Body of pancreas (tissue), 4 donors: Measurements from ENCODE around the gene FLAD1. TPM values are rescaled to one million over a fixed set of nuclear protein-coding genes. Genes with fewer than 3 reads are reported as not detected.

Source experiments
- ATAC-seq: fragments of 150-250 bp; one replicate; pipeline ENCODE4 v1.9.1; 2016
- DNase-seq, 4 donors: peaks; one replicate each; pipeline ENCODE4 v3.0.0-alpha.2; 2019
- H3K27ac ChIP-seq, 4 donors: fragments of 200-600 bp; sonication (generic); 1 replicate in 3 of 4; 2 replicates in 1 of 4; pipeline versions ENCODE4 v1.5.1 to v1.6.1; 2016 to 2019; ENCODE audit warnings: mild to moderate bottlenecking in 1 of 4, mixed read lengths in 1 of 4, moderate library complexity in 1 of 4
- H3K27me3 ChIP-seq, 2 donors: fragments of 200-600 bp; sonication (generic); one replicate each; pipeline ENCODE4 v1.6.0; 2016; ENCODE audit warnings: mild to moderate bottlenecking in 1 of 2
- H3K36me3 ChIP-seq, 2 donors: fragments of 200-600 bp; sonication (generic); replicated peaks in 1 of 2; 2 replicates each; pipeline ENCODE4 v1.5.1; 2016; ENCODE audit warnings: low read depth in 2 of 2; ENCODE audit not compliant: insufficient read depth in 1 of 2
- H3K4me1 ChIP-seq: fragments of 200-600 bp; sonication (generic); one replicate; pipeline ENCODE4 v1.6.0; 2016
- H3K4me3 ChIP-seq, 2 donors: fragments of 200-600 bp; sonication (generic); 1 replicate in 1 of 2; 2 replicates in 1 of 2; pipeline ENCODE4 v1.5.1; 2016 to 2019
- H3K9me3 ChIP-seq, 3 donors: fragments of 200-600 bp; sonication (generic); 1 replicate in 2 of 3; 2 replicates in 1 of 3; pipeline ENCODE4 v1.5.1; 2016
- CTCF ChIP-seq, 7 experiments: fragments of 450-650 bp in 4 of 7; fragments of 200-600 bp in 3 of 7; sonication (generic) in 3 of 7; IDR thresholded peaks; one replicate each; pipeline ENCODE4 v1.5.1; 2016 to 2019; ENCODE audit warnings: antibody characterized with exemption in 7 of 7
- POLR2A ChIP-seq, 3 donors: fragments of 450-650 bp; IDR thresholded peaks; one replicate each; pipeline ENCODE4 v1.6.1; 2016; ENCODE audit warnings: antibody characterized with exemption in 3 of 3, mild to moderate bottlenecking in 2 of 3
- WGBS, 2 donors: methylation state at CpG; one replicate each; pipeline ENCODE4 v1.1.5; 2017; 5-methylcytosine and 5-hydroxymethylcytosine counted together
- intact Hi-C: fragments of 100-400 bp; cut with DNase I; formaldehyde crosslinking; loops from one replicate; pipeline ENCODE4 v1.15.1; 2023
- total RNA-seq, 2 donors: library from RNA; depleted of rRNA; stranded (reverse); fragments of >200 nt; gene quantifications; one replicate each; pipeline ENCODE4 v1.1.0, GENCODE V29; 2016

The FLAD1 gene
- total RNA-seq, 2 donors from 2014 or later, result 10.1 to 51.4 TPM

DNA sequence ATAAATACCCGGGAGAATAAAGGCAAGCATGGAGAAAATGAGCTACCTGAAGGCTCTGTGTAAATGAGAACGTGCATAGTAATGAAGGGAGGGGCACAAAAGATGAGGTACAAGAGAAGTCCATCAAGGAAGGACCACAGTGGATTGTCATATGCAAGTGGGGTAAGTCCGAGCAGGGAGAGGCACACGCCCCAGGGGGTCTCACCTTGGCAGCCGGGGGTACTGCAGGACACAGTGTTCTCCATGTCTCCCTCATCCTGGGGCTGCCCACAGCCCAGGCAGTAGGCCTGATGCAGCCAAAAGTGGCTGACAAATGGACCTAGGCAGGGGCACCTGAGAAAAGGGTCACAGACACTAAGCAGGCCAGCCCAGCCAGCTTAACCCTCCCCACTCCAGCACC, 40.5 kb downstream of the FLAD1 start:
- ATAC-seq, result no peak
- DNase-seq, result no peak
- TF ChIP-seq CTCF (IDR thresholded peaks at IDR 0.05) (no peak), POLR2A (IDR thresholded peaks at IDR 0.05) (no peak)
- no peaks in the 10 kb centered on the region for H3K9me3 ChIP-seq
- intact Hi-C loops, result no loop called here
- no peak overlapping the region for H3K27ac ChIP-seq
- no peaks in the 10 kb centered on the region for H3K27me3 ChIP-seq
- H3K36me3 ChIP-seq, result no peaks in the 10 kb centered on the region
- H3K4me1 ChIP-seq, result peaks cover 17% of the 10 kb centered on the region
- H3K4me3 ChIP-seq, result no peak overlapping the region
- WGBS, 2 donors, result 74 to 76% methylated on average over 5 of the region's 5 CpGs

DNA sequence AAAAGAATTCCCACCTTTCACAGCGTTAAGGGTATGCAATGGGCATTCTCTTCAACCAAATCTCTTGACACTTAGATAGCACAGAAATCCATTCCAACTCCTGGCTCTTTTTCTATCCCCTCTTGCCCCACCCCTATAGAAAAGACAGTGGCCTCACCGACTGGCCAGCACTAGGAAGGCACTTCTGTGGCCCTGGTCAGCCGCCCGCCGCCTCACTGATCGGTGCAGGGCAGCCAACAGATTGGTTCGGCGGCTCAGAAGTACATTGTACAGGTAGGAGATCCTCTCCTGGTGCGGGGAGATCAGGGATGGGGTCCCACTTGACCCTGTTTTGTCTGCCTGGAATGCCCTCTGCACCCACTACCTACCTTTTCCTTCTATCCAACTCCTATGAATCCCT, 41.2 kb downstream of the FLAD1 start:
- peaks cover 17% of the 10 kb centered on the region for H3K4me1 ChIP-seq
- H3K27ac ChIP-seq, result no peak overlapping the region
- intact Hi-C loops, result no loop called here
- no peak for TF ChIP-seq POLR2A (IDR thresholded peaks at IDR 0.05)
- no peak for TF ChIP-seq CTCF (IDR thresholded peaks at IDR 0.05)
- DNase-seq (no peak), ATAC-seq (no peak)
- H3K27me3 ChIP-seq, result no peaks in the 10 kb centered on the region
- 82 to 89% methylated on average over 9 of the region's 9 CpGs for WGBS, 2 donors
- H3K4me3 ChIP-seq, result no peak overlapping the region
- H3K9me3 ChIP-seq, result no peaks in the 10 kb centered on the region
- no peaks in the 10 kb centered on the region for H3K36me3 ChIP-seq

DNA sequence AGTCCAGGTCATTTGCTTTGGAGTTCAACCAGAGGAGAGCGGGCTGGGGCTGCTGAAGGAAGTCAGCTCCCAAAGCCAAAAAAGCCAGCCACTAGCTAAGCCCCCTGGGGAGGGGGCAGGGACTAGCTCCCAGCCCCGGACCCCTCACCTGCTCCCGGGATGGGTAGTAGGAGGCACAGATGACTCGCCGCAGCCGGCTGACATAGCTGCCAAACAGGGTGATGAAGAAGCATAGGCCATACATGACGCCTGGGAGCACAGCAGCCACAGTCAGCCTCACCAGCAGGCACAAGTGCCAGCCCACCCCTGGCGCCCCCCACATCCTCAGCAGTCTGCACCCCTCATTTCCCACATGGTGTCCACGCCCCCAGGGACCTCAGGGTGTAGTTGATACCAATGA, 43.0 kb downstream of the FLAD1 start:
- ATAC-seq (no peak), DNase-seq (no peak)
- TF ChIP-seq CTCF (IDR thresholded peaks at IDR 0.05), result no peak
- no peak for TF ChIP-seq POLR2A (IDR thresholded peaks at IDR 0.05)
- Histone ChIP-seq H3K27ac (no peak overlapping the region), H3K36me3 (no peaks in the 10 kb centered on the region), H3K9me3 (no peaks in the 10 kb centered on the region), H3K27me3 (no peaks in the 10 kb centered on the region), H3K4me1 (peaks cover 17% of the 10 kb centered on the region), H3K4me3 (no peak overlapping the region)
- intact Hi-C loops, result no loop called here
- WGBS, 2 donors, result 62 to 69% methylated on average over 5 to 9 of the region's 9 CpGs

GRCh38 chr1:155026588-155026987, 43.4 kb downstream of the FLAD1 start:
- Histone ChIP-seq H3K27ac (no peak overlapping the region), H3K27me3 (no peaks in the 10 kb centered on the region), H3K4me3 (no peak overlapping the region), H3K36me3 (no peaks in the 10 kb centered on the region), H3K4me1 (peaks cover 17% of the 10 kb centered on the region), H3K9me3 (no peaks in the 10 kb centered on the region)
- intact Hi-C loops, result no loop called here
- DNase-seq (no peak), ATAC-seq (no peak)
- WGBS, 2 donors, result 79 to 83% methylated on average over 6 of the region's 6 CpGs
- TF ChIP-seq POLR2A (IDR thresholded peaks at IDR 0.05), result no peak
- no peak for TF ChIP-seq CTCF (IDR thresholded peaks at IDR 0.05)

DNA sequence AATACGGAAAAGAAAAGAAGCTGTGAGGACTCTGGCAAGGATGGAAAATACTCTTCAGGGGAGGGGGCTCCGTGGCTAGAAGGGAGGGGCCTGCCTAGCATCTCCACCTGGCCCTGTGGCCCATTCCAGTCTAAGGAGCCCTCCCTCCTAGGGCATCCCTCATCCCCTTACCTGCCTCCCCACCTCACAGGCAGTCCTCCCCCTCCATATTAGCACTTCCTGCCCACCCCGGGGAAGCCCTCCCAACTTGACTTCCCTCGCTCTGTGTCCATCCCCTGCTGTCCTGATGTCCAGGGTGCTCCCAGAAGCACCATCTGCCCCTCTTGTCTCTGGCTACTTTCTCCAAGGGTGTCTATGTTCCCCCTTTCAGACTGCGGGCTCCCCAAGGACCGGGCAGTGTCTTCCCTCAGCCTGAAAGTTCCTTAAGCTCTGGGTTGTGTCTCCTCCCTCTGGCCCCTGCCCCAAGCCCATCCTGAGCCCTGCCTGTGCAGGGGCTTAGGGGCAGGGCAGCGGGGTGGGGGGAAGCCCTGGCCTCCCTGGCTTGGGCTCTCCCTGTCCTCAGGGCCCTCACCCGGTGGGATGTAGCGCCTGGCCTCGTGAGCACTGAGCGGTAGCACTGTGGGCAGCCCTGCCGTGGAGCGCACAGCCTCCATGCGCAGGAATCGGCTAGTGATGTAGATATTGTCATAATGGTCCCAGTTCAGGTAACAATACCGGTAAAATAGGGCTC, 46.5 kb downstream of the FLAD1 start:
- no peak overlapping the region for H3K27ac ChIP-seq
- DNase-seq (no peak), ATAC-seq (no peak)
- TF ChIP-seq POLR2A (IDR thresholded peaks at IDR 0.05), result no peak
- intact Hi-C loops, result no loop called here
- no peaks in the 10 kb centered on the region for H3K9me3 ChIP-seq
- peaks cover 8% of the 10 kb centered on the region for H3K4me1 ChIP-seq
- H3K27me3 ChIP-seq, result no peaks in the 10 kb centered on the region
- no peaks in the 10 kb centered on the region for H3K36me3 ChIP-seq
- 80 to 82% methylated on average over 6 to 16 of the region's 16 CpGs for WGBS, 2 donors
- no peak overlapping the region for H3K4me3 ChIP-seq
